Large intestine (tissue), 3 donors: ENCODE results near the gene TRIM14. TPM values are rescaled to one million over a fixed set of nuclear protein-coding genes. Genes with fewer than 3 reads are reported as not detected.
"Not testable (repeated sequence)": the region's sequence is repeated elsewhere in the genome, so short reads cannot be mapped to it uniquely, and the experiment has no call there.

Experiments
- DNase-seq, 2 donors: peaks; one replicate each; pipeline versions ENCODE4 v3.0.0 to v3.0.0-alpha.2; 2013
- H3K27ac ChIP-seq: one replicate; pipeline ENCODE4 v1.5.1; 2013; ENCODE audit warnings: low read length
- H3K27me3 ChIP-seq: 2 replicates; pipeline ENCODE4 v1.6.1; 2013; ENCODE audit warnings: low read length; ENCODE audit not compliant: control insufficient read depth, insufficient read depth
- H3K36me3 ChIP-seq: 2 replicates; pipeline ENCODE4 v1.6.1; 2013; ENCODE audit warnings: low read length; ENCODE audit not compliant: control insufficient read depth, insufficient read depth
- H3K4me1 ChIP-seq: one replicate; pipeline ENCODE4 v1.6.1; 2013; ENCODE audit warnings: low read length; ENCODE audit not compliant: control insufficient read depth, insufficient read depth
- H3K4me3 ChIP-seq: one replicate; pipeline ENCODE4 v1.5.1; 2013; ENCODE audit warnings: low read length
- H3K9me3 ChIP-seq: one replicate; pipeline ENCODE4 v1.6.1; 2013; ENCODE audit warnings: mild to moderate bottlenecking, low read depth, low read length, moderate library complexity; ENCODE audit not compliant: control insufficient read depth
- WGBS: methylation state at CpG from one replicate; pipeline ENCODE4 v1.1.5; 2013; ENCODE audit warnings: low lambda C conversion rate; ENCODE audit not compliant: insufficient coverage; 5-methylcytosine and 5-hydroxymethylcytosine counted together
- polyA plus RNA-seq: library from polyadenylated mRNA; unstranded; fragments of 120-200 nt; gene quantifications from one replicate; pipeline ENCODE4 v1.2.1, GENCODE V29; 2013

TRIM14 gene
- polyA plus RNA-seq, 1 donor = 59.2 TPM

DNA sequence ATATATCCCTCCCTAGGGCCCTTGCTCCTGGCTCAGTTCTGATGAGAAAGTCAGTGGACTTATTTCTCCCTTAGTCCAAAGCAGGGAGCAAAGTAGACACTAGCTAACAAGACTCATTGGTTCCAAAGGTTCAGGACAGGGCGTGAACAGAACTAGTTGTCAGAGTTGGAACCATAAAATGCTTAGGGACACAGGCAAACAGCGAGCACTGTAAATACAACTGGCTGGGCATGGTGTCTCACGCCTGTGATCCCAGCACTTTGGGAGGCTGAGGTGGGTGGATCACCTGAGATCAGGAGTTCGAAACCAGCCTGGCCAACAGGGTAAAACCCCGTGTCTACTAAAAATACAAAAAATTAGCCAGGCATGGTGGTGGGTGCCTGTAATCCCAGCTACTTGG, 99.2 kb downstream of the TRIM14 start:
- peak overlapping the region; percentile 81 for H3K27ac ChIP-seq
- peaks cover 36% of the 10 kb centered on the region for H3K36me3 ChIP-seq
- H3K27me3 ChIP-seq, H3K4me3 ChIP-seq, H3K9me3 ChIP-seq: not testable (repeated sequence)
- WGBS = 10% methylated on average over 2 of the region's 5 CpGs
- peaks cover 13% of the 10 kb centered on the region for H3K4me1 ChIP-seq
- peak; percentile 77 to 91 for DNase-seq

Other genes with a start within 250 kb of the TRIM14 start
- gene TRMO, start 196.7 kb downstream of the TRIM14 start, polyA plus RNA-seq = 19.3 TPM
- 4.4 TPM for gene HEMGN, start 181.1 kb downstream of the TRIM14 start, polyA plus RNA-seq
- 260 TPM for gene ANP32B, start 135.9 kb downstream of the TRIM14 start, polyA plus RNA-seq
- 70.4 TPM for gene NANS, start 62.5 kb downstream of the TRIM14 start, polyA plus RNA-seq
- 57.6 TPM for gene CORO2A, start 73.4 kb upstream of the TRIM14 start, polyA plus RNA-seq
- 30.1 TPM for gene TBC1D2, start 136.4 kb upstream of the TRIM14 start, polyA plus RNA-seq